Occipital lobe (tissue), 2 donors: ENCODE measurements around the gene HPSE2. TPM values are rescaled to one million over a fixed set of nuclear protein-coding genes. Genes with fewer than 3 reads are reported as not detected.

ENCODE experiments used
- DNase-seq: peaks from one replicate; lab custom pipeline; 2025; lab: John Stamatoyannopoulos, UW
- total RNA-seq: library from RNA; depleted of rRNA; stranded (reverse); fragments of >200 nt; gene quantifications from one replicate; pipeline ENCODE4 v1.2.3, GENCODE V29; 2014

HPSE2 gene
- total RNA-seq, 1 donor from 2014 or later, result not detected

DNA sequence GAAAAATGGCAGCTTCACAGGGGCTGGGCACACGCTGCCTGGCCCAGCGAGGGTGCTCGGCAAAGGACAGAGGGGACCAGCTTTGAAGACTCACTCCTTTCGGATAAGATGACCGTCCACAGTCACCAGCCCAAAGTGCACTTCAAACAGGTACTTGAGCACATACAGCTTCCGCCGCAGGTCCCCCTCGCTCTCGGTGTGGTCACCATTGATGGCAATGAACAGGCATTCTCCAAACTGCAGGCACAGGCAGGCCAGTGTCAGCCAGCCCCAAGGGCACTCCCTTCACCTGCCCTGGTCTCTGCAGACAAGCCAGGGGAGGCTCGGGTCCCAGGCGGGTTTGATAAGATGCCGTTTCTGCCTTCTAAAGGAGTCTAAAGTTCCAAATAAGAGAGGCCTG is 800.5 kb downstream of the HPSE2 start:
- no peak for DNase-seq

DNA sequence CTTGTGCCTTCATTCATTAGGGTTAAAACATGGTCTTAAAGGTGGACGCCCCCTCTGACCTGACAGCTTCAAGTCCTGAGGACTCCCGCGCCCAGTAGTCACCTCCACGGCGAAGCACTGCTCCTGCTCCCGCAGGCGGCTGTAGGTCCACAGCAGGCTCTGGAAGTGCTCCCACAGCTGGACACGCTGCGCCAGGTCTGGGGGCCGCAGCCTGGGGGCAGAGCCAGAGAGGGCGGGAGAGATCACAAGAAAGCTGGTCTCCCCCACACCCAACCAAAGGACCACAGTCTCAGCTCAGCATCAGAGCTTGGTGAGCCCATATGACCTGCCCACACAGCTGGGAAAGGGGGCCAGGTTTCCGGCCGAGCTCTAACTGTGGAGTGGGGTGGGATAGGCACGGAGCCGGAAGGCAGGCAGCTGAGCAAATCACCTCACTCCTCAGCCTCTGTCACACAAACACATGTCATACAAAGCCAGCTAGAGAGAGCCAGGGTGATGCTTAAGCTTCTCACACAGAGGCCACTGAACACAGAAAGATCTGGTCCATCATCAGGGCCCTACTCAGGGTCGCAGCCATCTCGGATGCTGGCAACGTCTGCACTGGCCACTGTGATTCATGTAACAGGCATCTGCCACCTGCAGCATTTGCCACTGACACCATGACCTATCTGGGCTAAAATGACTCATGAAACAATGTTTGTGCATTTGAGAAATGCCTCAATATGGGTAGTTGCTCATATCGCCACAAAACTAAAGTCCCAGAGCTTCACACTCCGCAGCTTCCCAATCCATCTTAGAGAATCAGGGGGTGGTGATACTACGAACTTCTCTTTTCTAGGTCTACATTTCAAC is 801.5 kb downstream of the HPSE2 start:
- no peak for DNase-seq

DNA sequence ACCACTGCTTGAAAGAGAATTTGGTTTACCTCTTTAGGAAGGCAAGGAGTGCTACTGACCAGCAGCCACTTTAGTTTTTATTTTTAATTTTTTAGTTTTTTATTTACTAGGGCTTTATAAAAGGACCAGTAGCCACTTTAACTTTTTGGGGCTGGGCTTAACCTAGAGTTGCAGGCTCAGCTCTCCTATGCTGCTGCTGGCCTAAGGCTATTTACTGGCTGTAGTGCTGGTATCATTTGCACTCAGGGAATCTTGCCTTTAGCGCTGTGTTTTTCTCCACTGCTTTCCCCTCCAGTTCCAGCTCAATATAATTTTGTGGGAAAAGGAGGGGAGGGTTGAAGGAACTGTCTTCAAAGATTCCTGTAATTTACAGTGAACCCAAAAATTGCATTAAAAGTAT is 802.3 kb downstream of the HPSE2 start:
- DNase-seq, result no peak

DNA sequence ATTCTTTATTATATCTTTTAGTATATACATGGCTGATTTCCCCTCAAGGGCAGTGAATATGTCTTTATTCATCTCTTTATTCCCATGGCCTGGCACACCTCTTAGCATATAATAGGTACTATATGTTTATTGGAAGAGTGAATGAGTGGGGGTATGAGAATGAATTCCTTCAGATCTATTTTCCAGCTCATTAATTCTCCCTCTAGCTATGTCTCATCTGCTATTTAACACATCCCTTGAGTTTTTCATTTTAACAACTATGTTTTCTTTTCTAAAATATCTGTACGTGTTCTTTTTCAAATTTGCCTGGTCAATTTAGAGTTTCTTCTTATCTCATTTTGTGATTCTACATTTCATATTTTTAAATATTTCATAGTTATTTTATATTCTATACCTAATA is 803.3 kb downstream of the HPSE2 start:
- DNase-seq, result no peak

DNA sequence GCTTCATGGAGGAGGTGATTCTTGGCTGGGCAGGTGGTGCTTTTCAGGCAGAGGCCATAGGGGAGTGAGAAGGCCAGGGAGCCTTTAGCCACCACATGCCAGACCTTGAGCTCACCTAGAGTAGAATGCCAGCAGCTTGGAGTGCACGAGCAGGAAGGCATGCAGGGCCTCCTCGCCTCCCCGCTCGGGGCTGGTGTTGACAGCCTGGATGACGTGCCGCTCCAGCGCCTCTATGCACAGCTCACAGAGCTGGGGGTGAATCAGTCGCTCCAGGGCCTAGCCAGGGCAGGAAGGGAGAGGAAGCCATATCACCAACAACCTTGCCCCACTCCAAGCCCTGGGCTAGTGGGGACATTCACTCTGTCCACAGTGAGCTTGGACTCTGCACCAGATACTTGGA is 804.6 kb downstream of the HPSE2 start:
- no peak for DNase-seq

DNA sequence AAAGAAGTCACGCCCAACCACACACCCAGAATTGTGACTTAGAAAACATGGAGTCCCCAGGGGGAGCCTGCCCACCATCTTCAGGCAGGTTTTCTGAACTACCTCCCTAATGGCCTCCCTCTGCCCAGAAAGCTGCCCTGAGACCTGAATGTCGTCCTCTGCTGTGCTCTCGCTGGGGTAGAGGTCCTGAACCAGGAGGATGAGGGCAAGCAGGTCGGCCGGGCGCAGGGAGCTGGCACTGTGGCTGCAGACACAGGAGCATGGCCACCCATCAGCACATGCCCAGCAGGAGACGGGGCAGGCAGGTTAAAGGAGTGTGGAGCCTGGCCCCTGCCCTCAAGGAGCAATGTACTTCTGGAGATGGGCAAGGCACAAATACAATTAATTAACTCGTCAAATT is 805.2 kb downstream of the HPSE2 start:
- no peak for DNase-seq

DNA sequence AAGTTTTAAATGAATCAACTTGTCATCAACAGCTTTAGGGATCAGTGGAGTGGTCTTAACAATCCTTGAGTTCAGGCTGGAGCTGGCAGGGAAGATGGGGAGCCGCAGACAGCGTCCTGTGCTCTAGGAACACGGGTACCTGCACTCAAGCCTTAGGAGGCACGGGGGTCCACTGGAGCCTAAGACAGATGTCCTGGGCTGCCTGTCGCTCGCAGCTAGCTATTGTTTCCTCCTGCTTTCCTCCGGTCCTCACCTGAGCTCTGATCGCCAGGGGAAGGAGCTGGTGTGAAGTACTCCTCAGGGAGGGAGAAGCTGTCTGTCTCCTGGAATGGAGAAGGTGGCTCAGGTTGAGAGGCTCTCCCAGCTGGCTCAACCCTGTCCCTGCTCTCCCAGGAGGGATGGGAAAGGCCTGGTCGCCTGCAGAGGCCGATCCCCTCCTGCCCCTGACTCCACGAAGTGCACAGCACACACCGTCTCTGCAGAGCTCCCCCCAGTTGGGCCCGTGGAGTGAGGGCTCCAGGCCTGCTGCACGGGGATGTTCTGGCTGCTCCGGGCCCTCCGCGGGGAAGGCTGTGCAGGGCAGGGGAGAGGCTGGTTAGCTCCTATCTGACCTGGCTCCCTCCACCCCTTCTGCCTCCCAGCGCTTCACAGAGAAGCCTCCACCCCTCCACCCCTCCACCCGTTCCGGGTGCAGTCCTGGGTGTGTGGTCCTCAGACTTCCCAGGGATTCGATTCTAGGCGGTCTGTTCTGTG is 806.2 kb downstream of the HPSE2 start:
- DNase-seq, result no peak

DNA sequence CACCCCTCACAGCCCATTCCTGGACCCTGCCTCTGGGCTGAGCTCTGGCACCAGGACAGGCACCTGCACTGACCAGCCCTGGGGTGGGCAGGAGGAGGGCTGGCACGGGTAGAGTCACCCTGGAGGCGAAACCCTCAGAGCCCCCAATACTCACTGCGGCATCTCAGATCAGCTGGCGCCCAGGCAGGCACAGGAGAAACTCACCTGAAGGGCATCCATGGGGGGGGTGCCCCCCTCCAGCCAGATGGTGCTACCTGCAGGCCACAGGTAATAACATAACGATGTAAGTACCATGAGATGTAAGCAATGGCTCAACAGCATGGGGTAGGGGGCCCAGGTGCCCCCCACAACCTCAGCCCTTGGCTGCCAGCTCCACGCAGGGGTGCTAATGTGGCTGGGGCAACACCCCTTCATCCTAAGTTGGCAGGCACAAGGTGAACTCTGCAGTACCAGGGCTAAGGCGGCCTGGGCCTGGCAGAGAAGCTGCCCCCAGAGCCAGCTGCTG is 808.6 kb downstream of the HPSE2 start:
- no peak for DNase-seq

DNA sequence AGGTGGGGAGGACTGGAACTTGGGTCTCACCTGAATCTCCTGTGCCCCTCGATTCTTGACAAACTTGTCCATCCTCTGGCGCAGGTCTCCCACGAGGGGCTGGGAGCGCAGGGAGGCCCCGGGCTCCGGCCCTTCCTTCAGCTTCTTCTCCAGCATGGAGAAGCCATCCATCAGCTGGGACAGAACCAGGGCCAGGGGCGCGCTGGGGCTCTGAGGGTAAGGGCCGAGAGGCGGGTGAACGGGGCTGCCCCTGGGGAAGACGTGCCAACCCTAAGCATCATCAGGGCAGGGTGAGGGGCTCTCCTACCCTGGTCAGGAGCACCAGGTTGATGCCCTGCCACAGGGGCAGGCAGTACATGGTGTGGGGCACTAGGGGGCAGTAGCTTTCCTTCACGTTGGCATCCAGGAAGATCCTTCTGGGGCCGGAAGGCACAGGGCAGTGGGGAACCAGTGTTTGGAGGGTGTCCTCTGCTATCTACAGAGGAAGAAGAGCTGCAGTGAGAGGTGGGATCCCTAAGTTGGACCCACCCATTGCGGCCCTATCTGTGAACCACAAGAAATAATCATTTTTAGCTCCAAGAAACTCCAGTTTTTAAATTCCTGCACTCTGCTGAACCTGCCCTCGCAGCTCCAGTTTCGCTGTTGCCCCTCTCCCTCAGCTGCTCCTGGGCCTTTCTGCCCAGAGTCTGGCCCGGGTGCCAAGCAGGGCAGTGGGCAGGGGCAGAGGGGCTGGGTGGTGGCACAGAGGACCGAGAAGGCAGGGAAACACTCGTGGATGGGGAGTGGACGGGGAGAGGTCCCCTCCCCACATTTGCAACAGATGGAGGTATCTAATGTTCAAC is 809.9 kb downstream of the HPSE2 start:
- DNase-seq, result no peak

DNA sequence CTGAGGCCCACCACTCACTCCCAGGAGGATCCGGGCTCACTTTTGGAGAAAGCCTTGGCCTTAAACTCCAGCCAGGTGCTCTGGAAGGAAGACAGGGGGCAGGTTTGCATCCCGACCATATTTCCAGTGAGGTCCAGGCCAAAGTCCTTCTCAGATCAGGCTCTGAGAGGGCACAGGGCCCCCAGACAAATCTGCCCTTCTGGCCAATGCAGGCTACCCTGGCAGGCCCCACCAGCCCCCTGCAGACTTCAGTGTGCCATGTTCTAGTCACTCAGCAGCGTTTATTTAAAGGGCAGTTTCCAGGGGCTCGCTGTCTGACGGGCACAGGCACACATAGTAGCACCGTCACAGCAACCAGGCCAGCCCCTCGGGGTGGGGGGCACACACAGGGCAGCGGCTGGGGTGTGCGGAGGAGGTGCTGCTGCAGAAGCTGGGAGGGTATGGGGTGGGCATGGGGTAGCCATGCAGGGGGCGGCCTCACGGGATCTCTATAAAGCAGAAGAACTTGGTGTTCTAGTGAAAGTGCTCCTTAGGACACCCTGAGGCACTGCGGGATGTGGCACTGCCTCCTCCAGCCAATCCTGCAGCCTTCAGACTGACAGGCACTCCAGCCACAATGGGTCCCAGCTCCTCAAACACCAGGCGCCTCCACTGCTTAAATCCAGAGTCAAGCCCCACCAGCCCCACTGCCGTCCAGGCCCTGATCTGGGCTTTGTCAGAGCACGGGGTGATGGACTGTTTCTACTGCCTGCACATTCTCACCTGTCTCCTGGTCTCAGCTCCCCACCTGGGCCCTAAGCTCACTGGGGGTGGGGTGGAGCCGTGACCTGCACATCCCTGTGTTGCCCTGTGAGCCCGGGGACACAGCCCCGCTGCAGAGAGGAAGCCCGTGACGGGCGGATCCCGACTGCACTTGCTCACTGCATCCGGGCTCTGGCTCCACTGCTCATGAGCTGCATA is 811.1 kb downstream of the HPSE2 start:
- DNase-seq, result no peak

DNA sequence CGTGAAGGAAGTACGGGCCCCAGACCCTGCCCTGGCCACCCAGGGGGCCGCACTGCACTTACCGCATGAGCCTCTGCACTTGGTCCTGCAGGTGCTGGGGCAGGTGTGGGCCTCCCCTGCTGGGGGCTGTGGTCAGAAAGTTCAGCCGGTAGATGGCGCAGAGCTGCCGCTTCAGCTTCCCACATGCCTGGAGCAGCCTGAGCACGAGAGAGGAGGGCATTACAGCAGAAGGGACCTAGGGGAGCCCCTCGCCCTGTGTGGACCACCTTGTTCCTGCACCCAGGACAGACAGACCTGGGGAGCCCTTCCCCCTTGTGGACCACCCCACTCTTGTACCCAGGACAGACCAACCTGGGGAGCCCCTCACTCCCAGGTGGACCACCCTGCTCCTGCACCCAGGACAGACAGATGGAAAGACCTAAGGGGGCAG is 811.9 kb downstream of the HPSE2 start:
- no peak for DNase-seq

DNA sequence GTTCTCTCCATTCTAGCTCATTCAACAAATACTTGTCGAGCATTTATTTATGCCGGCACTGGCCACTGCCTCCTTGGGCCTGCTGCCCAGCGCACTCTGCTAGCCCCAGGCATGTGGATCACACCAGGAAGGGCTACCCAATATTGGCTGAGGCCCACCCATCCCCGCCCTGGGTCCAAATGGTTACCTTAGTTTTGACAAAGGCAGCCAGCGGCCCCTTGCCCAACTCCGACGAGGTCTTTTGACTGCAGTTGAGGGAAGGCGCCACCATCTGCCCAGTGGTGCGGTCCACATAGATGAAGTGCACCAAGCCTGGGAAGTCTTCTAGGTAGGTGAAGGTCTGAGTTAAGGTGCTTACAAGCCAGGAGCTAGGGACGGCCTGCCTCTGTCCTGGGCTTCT is 813.5 kb downstream of the HPSE2 start:
- DNase-seq, result no peak

DNA sequence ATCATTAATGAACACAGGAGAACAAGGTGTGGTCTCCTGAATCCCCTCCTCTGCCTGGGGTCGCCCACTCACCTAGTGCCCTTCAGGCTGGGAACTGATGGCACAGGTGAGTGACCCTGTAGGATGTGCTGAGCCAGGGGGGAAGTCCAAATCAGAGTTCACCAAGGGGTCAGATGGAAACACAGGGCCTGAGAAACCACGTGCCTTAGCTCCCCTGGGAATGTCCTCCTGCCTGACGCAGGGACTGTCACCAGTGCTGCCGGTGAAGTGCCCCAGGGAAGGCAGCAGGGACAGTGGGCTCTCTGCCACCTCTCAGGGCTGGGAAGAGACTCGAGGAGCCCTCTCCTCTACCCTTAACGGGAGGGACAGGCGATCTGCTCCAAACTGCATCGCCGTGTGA is 814.9 kb downstream of the HPSE2 start:
- no peak for DNase-seq

DNA sequence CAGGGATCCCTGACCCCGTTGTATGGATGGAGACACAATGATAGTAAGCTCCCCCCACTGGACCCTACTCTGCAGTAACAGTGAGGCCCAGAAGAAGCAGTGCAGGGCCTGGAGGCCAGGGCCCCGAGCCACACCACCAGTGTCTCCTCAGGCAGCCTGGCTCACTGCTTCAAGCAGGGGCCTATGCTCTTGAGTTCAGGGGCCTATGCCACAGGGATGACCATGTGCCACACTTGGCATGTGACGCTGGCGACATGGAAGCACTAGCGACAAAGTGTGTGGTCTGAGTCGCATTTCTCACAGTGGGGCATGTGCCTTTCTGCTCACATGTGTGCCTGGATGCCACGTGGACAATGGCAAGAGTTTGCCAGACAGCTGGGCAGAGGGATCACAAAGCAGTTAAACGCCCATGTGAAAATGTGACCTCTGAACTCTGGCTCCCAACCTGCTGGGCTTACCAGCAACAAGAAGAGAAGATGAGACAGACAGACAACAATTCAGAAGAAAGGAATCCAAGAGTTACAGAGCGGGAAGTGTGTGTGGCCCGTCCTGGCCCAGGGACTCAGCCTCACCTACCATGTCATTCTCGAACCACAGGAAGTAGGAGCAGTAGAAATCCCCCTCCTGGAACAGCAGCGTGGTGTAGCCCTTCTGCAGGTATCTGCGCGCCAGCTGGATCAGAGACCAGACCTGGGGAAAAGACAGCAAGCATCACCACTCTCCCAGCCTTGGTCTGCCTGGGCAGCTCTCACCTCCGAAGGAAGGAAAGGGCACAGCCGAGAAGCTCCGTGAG is 816.0 kb downstream of the HPSE2 start:
- no peak for DNase-seq

DNA sequence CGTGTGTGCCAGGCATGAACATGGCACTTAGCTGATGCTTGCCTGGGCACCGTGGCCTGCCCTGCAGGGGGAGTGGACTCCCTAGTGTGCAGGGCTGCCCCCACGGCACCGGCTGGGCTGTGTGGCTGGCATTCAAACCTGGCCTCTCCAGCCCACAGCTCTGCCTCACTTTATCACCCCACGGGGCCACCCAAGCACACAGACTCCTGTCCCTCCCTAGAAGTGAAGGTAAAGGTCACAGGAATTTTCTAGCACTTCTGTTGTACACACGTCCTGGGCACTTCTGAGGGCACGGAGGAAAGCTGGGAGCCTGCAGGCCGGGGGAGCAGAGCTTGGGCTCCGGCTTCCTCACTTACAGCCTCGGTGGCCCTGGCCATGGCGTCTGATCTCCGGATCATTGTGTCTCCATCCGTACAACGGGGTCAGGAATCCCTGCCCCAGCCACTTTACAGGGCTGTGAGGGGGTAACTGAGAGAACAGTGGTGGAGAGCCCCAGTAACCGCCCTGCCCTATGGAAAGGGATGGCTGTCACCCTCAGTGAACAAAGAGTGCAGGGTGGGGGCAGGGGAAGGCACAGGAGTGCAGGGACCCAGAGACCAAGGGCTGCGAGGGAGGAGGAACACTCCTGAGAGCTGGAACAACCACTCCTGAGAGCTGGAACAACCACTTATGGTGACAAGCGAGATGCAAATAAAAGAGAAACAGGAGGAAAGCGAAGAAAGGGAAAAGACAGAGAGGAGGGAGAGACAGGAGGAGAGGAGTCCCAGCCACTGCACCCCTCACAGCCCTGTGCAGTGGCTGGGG is 816.8 kb downstream of the HPSE2 start:
- DNase-seq, result no peak

DNA sequence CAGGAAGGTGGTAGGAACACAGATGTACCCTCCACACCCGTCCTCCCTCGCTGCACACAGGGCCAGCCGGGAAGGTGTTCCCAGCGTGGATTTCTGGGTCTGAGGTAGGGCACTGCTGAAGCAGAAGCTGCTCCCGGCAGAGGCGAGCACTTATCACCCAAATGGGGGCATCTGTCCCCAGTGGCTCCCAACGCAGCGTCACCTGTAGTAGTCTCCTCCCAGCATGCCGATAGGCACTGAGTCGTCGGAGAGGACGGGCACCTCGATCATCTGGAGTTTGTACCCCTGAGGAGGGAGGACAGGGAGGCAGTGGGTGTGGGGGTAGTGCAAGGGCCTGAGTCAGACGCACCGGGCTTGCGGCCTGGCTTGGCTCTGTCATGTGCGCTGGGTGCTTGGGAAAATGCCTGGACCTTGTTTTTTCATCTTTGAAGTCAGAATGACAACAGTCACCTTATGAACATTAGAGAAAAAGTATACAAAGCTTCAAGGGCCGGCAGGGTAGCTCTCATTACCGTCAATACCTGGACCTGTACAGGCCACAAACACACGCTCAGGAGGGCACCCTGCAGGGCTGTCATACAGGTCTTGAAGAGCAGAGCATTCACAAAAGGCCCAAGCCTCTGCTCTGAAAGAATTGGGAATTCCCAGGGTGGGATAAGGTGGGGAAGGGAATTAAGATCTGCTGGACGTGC is 817.5 kb downstream of the HPSE2 start:
- no peak for DNase-seq

DNA sequence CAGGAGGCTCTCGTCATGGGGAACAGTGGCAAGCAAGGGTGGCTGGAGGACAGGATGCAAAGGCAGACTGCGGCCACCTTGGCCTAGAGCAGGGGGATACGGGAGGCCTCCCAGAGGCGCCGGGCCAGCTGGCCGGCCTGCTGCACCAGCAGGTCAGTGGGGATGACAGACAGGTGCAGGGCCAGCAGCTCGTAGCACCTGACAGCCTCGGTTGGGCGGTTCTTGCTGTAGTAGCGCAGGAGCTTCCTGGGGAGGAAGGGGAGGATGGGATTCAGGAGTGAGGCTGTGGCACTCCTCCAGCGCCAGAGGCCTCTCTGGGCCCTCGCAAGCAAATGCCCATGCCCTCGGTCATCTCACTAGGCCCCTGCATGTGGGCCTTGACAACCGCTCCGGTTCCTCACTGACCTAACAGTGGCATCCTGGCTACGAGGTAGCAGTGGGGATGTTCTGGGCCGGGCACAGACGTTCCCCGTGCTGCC is 818.1 kb downstream of the HPSE2 start:
- no peak for DNase-seq
